Activated CD8-positive, alpha-beta T cell treated with anti-CD3 and anti-CD28 coated beads, Interleukin-2, amount 10 ng/mL, durations not matched to agents 7 days and 5 days (primary cell): ENCODE measurements around the gene NPY4R2. TPM values are rescaled to one million over a fixed set of nuclear protein-coding genes. Genes with fewer than 3 reads are reported as not detected.
"Not testable (repeated sequence)": the region's sequence is repeated elsewhere in the genome, so short reads cannot be mapped to it uniquely, and the experiment has no call there.

ENCODE experiments used
- ATAC-seq: fragments of 150-1000 bp; cut with Tn5 transposase; one replicate; pipeline ENCODE4 v1.10.0; 2021; ENCODE audit warnings: moderate library complexity
- CTCF ChIA-PET: fragments of 350-600 bp; sonication (Branson Sonifier 250); formaldehyde crosslinking; loops from one replicate; lab custom pipeline; 2021; ENCODE audit warnings: antibody characterized with exemption; lab: Charles Lee
- POLR2A ChIA-PET: fragments of 350-600 bp; sonication (Branson Sonifier 250); formaldehyde crosslinking; loops from one replicate; lab custom pipeline; 2021; ENCODE audit warnings: antibody characterized with exemption; lab: Charles Lee
- DNase-seq: peaks from one replicate; pipeline ENCODE4 v3.0.0-alpha.2; 2020
- H3K27ac Mint-ChIP-seq: one replicate; pipeline ENCODE4 v1.8.0; 2021; ENCODE audit warnings: mild to moderate bottlenecking, mixed read lengths
- H3K27me3 Mint-ChIP-seq: one replicate; pipeline ENCODE4 v1.8.0; 2021; ENCODE audit warnings: low read depth, mixed read lengths
- H3K36me3 Mint-ChIP-seq: one replicate; pipeline ENCODE4 v1.8.0; 2021; ENCODE audit warnings: low read depth, mixed read lengths
- H3K4me1 Mint-ChIP-seq: one replicate; pipeline ENCODE4 v1.8.0; 2021; ENCODE audit warnings: low read depth, mixed read lengths
- H3K4me3 Mint-ChIP-seq: one replicate; pipeline ENCODE4 v1.8.0; 2021; ENCODE audit warnings: mild to moderate bottlenecking, mixed read lengths
- H3K9me3 Mint-ChIP-seq: one replicate; pipeline ENCODE4 v1.8.0; 2022; ENCODE audit warnings: mixed read lengths; ENCODE audit not compliant: insufficient read depth
- total RNA-seq, 2 experiments: library from RNA; stranded (reverse); gene quantifications; one replicate each; pipeline ENCODE4 v1.2.3, GENCODE V29; 2021

NPY4R2 gene, protein sequence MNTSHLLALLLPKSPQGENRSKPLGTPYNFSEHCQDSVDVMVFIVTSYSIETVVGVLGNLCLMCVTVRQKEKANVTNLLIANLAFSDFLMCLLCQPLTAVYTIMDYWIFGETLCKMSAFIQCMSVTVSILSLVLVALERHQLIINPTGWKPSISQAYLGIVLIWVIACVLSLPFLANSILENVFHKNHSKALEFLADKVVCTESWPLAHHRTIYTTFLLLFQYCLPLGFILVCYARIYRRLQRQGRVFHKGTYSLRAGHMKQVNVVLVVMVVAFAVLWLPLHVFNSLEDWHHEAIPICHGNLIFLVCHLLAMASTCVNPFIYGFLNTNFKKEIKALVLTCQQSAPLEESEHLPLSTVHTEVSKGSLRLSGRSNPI
- not detected for total RNA-seq

GRCh38 chr10:47918475-47918874, at the start of gene NPY4R2:
Gene NPY4R2, plus strand, starts transcription at chr10:47918662. Its CDS starts 3,326 bp downstream, at chr10:47921988.
- POLR2A ChIA-PET, H3K4me1 Mint-ChIP-seq: not testable (repeated sequence)

DNA sequence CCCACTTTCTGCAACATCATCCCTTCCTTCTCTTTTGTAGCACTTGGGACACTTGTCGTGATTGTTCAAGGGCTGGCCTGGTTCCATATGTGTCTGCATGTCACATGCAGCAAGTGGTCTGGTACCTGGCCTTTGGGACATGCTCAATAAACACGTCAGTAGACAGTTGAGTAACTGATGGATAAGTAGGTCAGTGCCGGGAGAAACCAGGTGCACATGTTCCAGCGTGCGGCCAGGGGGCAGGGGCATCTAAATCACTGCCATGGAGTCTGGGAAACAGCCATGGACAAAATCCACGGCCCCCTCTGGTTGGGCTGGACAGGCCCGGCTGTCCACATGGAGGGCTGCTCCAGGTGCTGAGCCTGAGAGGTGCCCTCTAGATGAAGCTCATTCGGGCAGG, 47.6 kb upstream of the NPY4R2 start:
- not testable (repeated sequence) for H3K9me3 Mint-ChIP-seq, H3K4me3 Mint-ChIP-seq

More at GRCh38 chr10:47918475-47918874, at the start of gene NPY4R2:
- ATAC-seq, H3K4me3 Mint-ChIP-seq, H3K27me3 Mint-ChIP-seq, H3K27ac Mint-ChIP-seq, DNase-seq, CTCF ChIA-PET, H3K36me3 Mint-ChIP-seq, H3K9me3 Mint-ChIP-seq: not testable (repeated sequence)

DNA sequence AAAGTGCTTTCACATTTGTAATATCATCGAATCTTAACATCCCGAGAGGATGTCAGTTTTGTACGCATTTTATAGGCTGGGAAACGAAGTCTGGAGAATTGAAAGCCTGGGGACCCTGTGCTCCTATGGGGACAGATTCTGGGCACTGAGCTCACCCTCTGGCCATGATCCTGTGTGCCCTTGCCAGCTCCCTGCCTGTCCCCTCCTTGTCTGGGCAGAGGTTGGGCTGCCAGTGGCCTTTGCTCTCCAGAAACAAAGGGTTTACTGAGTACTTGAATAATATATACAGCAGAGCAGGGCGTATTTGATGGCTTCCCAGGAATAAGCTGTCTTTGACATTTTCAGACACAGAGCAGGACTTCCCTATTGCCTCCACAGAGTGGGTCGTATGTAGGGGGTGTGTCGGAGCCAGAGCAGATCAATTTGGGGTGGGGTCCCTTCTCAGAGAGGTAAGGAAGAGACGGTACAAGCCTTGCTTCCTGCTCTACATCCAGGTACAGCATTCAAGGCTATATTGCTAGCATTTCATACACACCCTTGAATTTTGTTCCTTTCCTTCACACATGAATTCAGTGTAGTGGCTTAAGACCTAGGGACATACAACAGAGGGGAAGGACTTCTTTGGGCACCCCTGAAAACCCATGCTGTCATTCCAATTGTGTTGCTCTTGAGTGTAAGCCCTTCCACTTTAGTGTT, 46.8 kb upstream of the NPY4R2 start:
- H3K27ac Mint-ChIP-seq, ATAC-seq, H3K9me3 Mint-ChIP-seq, H3K4me1 Mint-ChIP-seq, POLR2A ChIA-PET, CTCF ChIA-PET, DNase-seq, H3K36me3 Mint-ChIP-seq, H3K4me3 Mint-ChIP-seq, H3K27me3 Mint-ChIP-seq: not testable (repeated sequence)

More for the DNA sequence above, 47.6 kb upstream of the NPY4R2 start:
- H3K27ac Mint-ChIP-seq, H3K4me1 Mint-ChIP-seq, H3K36me3 Mint-ChIP-seq, POLR2A ChIA-PET, DNase-seq, CTCF ChIA-PET, ATAC-seq, H3K27me3 Mint-ChIP-seq: not testable (repeated sequence)

DNA sequence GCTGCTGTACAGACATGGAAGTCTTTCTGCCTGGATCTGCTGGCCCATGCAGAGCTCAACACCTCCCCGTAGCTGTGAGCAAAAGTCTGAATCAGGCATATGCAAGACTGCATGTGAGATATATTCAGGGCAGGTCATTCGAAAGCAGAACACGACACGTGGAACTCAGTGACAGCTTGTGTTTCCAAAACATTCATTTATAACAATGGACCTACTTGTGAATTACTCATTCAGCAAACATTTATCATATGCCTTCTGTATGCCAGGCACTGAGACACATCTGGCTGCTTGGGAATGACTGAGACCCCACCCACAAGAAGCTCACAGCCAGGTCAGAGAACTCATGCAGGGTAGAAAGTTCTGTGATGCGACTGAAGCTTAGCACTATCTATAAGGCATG, 46.2 kb upstream of the NPY4R2 start:
- ATAC-seq, H3K36me3 Mint-ChIP-seq, H3K27me3 Mint-ChIP-seq, DNase-seq, H3K9me3 Mint-ChIP-seq, H3K4me3 Mint-ChIP-seq, H3K27ac Mint-ChIP-seq, POLR2A ChIA-PET, H3K4me1 Mint-ChIP-seq, CTCF ChIA-PET: not testable (repeated sequence)

GRCh38 chr10:47884239-47884638, 34.2 kb upstream of the NPY4R2 start:
- ATAC-seq, H3K9me3 Mint-ChIP-seq, H3K4me1 Mint-ChIP-seq, H3K4me3 Mint-ChIP-seq, H3K27me3 Mint-ChIP-seq, DNase-seq, H3K27ac Mint-ChIP-seq, CTCF ChIA-PET, POLR2A ChIA-PET, H3K36me3 Mint-ChIP-seq: not testable (repeated sequence)

DNA sequence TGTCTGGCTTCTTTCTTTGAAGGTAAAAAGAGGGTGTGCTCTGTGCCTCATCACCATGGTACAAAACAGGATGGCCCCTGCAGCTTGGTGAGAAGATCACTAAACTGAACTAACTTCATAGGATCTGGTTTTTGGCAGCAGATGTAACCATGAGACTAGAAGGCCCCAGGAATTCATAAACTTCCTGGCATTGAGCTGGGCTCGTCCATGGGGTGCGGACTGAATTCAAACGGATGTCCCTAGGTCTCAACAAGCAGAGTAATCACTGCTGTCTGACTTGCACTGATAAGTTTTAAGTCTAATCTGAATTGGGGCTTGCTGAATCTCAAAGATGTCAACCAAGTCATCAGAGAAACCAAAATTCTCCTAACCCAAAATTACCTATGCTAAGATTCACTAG, 33.5 kb upstream of the NPY4R2 start:
- H3K27ac Mint-ChIP-seq, POLR2A ChIA-PET, H3K36me3 Mint-ChIP-seq, DNase-seq, ATAC-seq, CTCF ChIA-PET, H3K4me1 Mint-ChIP-seq, H3K27me3 Mint-ChIP-seq, H3K9me3 Mint-ChIP-seq, H3K4me3 Mint-ChIP-seq: not testable (repeated sequence)

DNA sequence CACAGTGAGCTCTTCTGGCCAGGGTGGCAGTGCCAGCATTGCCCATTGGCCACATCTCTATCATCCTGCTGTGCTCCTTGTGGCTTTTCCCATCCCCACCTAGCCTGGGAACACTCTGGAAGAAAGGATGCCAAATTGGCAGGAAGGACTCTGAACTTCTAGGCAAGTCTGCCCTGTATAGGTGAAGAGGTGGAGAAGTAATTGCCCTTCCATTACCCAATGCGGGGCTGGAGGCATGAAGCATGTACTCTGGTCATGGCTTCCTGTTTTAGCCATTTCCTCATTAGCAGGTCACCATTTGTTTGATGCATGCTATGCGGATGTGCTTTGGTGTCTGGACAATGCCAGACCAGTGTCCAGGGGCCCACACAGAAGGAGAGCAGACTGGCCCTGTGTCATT, 32.1 kb upstream of the NPY4R2 start:
- ATAC-seq, result not testable (repeated sequence)

DNA sequence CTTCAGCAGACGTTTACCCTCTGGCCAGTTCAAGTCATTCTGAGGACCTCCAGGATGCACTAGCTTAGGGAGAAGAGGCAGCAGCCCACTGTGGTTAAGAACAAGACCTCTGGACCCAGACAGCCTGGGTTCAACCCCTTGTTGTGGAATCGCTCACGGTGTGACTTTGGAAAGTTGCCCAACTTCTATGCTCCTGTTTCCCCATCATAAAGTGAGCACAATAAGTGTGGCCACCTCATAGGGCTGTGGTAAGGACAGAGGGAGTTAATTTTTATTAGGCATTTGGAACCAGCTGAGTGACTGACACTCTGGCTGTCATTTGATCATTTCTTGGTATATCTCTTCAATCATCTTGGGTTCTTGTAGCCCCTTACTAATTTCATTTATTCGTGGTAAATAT, 31.6 kb upstream of the NPY4R2 start:
- CTCF ChIA-PET, ATAC-seq, DNase-seq, H3K27ac Mint-ChIP-seq, H3K27me3 Mint-ChIP-seq, H3K9me3 Mint-ChIP-seq, H3K36me3 Mint-ChIP-seq, H3K4me3 Mint-ChIP-seq, H3K4me1 Mint-ChIP-seq, POLR2A ChIA-PET: not testable (repeated sequence)

More for the DNA sequence above, 32.1 kb upstream of the NPY4R2 start:
- CTCF ChIA-PET, H3K4me1 Mint-ChIP-seq, H3K27ac Mint-ChIP-seq, POLR2A ChIA-PET, H3K27me3 Mint-ChIP-seq, H3K36me3 Mint-ChIP-seq, DNase-seq, H3K9me3 Mint-ChIP-seq, H3K4me3 Mint-ChIP-seq: not testable (repeated sequence)

- H3K4me1 Mint-ChIP-seq, H3K27ac Mint-ChIP-seq, ATAC-seq, H3K9me3 Mint-ChIP-seq, DNase-seq, H3K27me3 Mint-ChIP-seq, POLR2A ChIA-PET, H3K36me3 Mint-ChIP-seq, CTCF ChIA-PET, H3K4me3 Mint-ChIP-seq: not testable (repeated sequence)
Observed at GRCh38 chr10:47890737-47891136, 27.7 kb upstream of the NPY4R2 start.

DNA sequence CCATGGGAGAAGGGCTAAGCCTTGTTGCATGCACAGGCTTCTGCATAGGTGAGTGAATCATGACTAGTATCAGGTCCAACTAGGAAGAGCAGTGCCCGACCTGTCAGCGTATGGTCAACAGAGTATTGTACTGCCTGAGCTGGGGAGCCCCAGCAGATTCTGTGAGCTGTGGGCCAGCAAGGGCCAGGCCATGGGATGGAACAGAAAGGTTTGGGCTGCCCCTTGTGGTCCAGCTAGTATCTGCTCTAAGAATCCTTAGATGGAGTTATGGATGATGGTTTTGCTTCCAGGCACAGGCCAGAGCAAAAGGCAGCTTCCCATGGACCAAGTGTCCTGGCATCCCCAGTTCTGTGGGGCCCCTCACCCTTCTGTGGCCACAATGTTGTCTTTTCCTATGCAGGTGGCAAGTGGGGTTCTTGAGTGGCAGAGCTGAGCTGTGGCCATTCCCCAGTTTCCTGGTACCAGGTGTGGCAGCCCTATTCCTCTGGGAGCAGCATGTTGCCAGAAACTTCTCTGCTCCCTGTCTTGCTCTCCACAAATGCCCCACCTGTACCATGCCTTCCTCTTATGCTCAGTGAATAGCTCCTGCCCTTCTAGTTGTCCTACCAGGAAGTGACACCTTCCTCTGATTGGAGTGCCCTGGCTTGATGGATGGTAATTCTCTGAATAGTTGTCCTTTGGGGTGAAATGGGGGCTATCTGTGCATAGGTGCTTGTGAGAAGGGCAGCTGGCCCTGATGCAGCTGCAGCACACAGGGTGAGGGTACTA, 25.8 kb upstream of the NPY4R2 start:
- H3K36me3 Mint-ChIP-seq, H3K4me3 Mint-ChIP-seq, H3K27ac Mint-ChIP-seq, H3K27me3 Mint-ChIP-seq, POLR2A ChIA-PET, H3K9me3 Mint-ChIP-seq, CTCF ChIA-PET, ATAC-seq, H3K4me1 Mint-ChIP-seq, DNase-seq: not testable (repeated sequence)

DNA sequence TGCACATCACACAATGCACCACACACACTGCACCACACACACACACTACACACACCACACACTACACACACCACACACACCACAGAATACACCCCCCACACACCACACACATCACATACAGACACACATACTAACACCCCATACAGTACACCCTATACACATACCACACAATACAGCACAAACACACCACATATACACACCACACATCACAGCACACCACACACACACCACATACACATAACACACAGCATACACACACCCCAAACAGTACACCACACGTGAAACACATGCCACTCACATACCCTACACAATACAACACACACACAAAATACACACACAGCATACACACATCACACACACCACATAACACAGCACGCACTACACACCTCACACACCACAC, 23.9 kb upstream of the NPY4R2 start:
- CTCF ChIA-PET, DNase-seq, POLR2A ChIA-PET, ATAC-seq, H3K4me3 Mint-ChIP-seq, H3K27ac Mint-ChIP-seq, H3K4me1 Mint-ChIP-seq, H3K9me3 Mint-ChIP-seq, H3K27me3 Mint-ChIP-seq, H3K36me3 Mint-ChIP-seq: not testable (repeated sequence)

DNA sequence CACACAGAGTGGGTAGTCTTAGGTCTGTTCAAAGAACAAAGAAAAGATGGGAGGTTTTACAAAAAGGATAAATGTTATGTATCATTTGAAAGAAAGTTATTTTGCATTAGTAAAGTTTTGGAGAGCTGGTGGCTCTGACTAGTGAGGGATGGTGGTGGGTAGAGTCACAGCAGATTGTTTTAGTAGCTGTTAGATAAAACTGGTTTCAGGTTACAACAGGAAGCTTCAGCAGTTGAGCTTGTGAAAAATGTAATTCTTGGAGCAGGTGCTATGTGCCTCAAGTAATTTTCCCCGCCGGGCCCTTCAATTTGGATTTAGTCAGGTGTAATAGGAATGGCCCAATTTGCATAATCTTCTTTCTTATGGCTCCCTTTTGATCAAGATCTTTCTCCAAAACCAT, 20.6 kb upstream of the NPY4R2 start:
- POLR2A ChIA-PET, H3K27me3 Mint-ChIP-seq, H3K27ac Mint-ChIP-seq, CTCF ChIA-PET, H3K36me3 Mint-ChIP-seq, ATAC-seq, DNase-seq, H3K4me1 Mint-ChIP-seq, H3K9me3 Mint-ChIP-seq, H3K4me3 Mint-ChIP-seq: not testable (repeated sequence)
